ENCODE measurements around the gene SPR. TPM values are rescaled to one million over a fixed set of nuclear protein-coding genes. Genes with fewer than 3 reads are reported as not detected.

The SPR gene
- total RNA-seq, 1 donor from 2014 or later: 0.98 TPM

DNA sequence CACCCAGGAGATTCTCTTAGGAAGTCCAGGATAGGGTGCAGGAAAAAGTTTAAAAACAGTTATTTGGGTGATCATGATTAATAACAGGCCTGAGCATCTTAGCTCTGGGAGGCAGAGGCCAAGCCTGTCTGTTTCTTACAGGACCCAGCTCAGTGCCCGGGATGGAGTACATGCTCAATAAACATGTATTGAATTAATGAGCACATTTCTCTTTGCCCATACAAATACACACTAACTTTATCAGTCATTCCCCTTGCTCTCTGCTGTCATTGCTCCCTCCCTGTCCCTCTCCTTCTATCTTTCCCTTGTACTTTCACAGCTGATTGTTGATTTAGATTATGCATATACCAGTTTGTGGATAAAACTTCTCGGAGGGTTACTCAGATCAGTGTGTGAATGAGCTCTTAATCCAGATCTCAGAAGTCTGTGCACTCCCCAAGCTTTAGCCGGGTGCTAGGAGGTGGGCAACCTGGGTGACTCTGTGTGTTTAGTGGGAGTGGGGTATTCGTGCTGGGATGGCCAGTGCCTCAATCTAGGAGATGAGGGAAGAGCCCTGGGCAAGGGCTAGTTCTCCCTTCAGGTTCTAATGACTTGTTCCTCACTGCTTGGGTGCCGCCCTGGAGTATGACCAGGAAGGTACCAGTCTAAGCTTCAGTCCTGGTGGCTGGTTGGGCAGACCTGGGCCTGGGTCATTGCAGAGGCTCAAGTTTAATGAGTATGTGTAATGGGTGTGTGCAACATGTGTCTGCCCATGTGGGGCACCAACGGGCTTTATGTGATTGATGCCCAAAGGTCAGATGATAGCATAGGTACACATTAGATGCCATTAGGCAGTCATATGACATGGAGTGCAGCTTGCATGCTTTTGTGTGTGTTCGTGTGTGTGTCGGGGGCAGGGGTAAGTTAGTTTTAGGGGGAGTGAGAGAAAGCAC, 40.7 kb downstream of the SPR start:
- intact Hi-C loops (cut with micrococcal nuclease): loop anchor here (5.0 kb wide), 1 partner anchor 66 kb away; no protein-coding TSS in a partner anchor

DNA sequence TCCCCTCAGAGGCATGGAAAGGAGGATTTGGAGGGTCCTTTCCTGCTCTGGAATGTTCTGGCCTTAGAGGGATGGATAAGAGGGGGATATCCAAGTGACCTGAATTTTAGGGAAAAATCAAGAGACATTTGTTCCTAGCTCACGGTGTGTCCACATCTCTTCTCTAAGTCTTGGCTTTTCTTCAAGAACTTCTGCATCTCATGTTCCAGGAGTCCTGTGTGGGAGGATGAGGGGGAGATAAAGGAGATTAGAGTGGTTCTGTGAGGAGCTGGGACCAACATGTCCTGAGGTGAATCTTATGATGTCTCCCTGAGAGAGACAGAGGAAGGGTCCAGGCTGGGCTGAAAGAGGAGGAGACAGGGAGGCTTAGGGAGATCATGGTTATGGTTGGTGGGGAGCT, 41.8 kb downstream of the SPR start:
- intact Hi-C loops (cut with micrococcal nuclease): loop anchor here (5.0 kb wide), 1 partner anchor 67 kb away; no protein-coding TSS in a partner anchor

DNA sequence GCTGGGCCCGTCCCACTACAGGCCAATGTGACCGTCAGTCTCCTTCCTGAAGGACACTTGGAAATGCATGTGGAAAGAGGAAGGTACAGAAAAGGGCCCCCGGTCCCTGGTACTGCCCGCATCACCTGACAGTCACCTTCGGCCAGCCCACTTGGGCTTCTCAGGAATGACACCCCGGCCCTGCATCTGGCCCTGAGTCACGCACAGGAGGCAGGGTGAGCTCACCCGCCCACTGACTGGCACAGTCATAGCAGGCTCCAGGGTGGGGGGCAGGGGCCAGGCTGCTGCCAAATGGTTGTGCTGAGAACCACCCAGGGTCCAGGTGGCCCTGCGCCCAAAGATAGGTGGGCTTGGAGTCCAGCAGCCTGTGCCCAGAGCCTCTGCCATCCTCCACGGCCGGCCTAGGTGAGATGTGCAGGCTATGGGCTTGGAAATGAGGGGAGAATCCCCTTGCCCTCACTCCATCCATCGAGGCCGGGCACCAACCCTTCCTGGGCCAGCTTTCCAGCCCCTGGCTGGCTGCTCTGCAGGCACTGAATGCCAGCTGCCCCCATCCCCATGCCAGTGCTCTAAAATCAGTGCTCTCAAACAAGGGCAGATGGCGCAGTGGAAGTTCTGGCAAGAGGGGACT, 44.2 kb downstream of the SPR start:
- intact Hi-C loops (cut with micrococcal nuclease): no loop called here

- intact Hi-C loops (cut with micrococcal nuclease): no loop called here
Measured at GRCh38 chr2:72932045-72932740, 45.0 kb downstream of the SPR start.

- intact Hi-C loops (cut with micrococcal nuclease): no loop called here
Measured at GRCh38 chr2:72932805-72933204, 45.6 kb downstream of the SPR start.

DNA sequence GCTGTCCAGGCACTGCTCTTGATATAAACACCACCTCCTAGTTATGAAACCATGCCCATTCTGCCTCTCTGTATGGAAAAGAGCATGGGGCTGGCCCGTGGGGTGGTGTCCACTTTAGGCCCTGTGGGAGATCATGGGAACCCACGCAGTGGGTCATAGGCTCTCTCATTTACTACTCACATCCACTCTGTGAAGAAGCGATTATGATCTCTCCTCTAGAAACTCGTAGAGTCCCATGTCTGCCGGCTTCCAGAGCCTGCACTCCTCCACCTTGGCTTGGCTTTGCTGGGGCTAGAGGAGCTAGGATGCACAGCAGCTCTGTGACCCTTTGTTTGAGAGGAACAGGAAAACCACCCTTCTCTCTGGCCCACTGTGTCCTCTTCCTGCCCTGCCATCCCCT, 46.0 kb downstream of the SPR start:
- intact Hi-C loops (cut with micrococcal nuclease): no loop called here

- intact Hi-C loops (cut with micrococcal nuclease): no loop called here
Measured at GRCh38 chr2:72933646-72934151, 46.5 kb downstream of the SPR start.

DNA sequence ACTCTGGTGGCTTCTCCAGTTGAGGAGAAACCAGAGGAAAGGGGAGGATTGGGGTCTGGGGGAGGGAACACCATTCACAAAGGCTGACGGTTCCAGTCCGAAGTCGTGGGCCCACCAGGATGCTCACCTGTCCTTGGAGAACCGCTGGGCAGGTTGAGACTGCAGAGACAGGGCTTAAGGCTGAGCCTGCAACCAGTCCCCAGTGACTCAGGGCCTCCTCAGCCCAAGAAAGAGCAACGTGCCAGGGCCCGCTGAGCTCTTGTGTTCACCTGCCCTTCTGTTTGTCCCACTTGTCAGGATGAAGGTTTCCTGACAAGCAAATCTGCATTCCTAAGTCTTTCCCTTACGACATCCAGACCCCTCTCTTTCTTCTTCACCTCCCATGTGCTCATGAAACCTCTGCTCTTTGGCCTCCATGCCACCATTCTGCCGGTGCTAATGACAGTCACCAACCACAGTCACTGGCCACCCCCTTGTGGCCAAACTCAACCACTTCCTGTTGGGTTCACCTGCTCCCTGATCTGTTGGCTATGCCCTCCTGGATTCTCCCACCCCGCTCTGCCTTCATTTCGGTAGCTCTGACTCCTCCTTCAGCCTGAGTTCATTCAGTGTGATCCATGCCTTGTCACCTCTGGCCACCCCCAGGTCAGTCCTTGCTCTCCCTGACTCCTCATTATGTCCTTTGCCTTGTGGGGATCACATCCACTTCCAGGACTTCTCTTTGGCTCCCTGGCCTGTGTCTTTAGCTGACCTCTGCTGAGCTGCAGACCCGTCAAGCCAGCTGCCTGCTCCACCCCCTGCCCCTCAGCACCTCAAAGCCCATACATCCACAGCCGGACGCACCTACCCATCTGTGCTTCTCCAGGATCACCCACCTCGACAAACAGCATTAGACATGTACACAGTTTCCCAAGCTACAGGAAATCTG, 47.7 kb downstream of the SPR start:
- intact Hi-C loops (cut with micrococcal nuclease): no loop called here

DNA sequence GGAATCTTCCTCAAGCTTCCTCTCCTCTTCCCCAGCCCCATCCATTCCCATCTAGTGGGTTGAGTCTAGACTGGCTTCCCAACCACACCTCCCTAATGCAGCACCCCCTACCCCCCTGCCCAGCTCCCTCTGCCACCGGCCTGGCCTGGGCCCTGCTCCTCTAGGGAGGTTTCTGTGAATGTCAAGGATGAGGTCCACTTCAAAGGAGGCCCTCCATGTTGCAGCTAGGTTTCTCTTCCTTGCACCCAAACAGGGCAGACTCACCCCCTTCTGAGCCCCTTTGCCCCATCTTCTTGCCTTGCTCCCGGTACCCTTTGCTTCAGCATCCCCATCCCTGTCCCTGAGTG, 48.4 kb downstream of the SPR start:
- intact Hi-C loops (cut with micrococcal nuclease): no loop called here

DNA sequence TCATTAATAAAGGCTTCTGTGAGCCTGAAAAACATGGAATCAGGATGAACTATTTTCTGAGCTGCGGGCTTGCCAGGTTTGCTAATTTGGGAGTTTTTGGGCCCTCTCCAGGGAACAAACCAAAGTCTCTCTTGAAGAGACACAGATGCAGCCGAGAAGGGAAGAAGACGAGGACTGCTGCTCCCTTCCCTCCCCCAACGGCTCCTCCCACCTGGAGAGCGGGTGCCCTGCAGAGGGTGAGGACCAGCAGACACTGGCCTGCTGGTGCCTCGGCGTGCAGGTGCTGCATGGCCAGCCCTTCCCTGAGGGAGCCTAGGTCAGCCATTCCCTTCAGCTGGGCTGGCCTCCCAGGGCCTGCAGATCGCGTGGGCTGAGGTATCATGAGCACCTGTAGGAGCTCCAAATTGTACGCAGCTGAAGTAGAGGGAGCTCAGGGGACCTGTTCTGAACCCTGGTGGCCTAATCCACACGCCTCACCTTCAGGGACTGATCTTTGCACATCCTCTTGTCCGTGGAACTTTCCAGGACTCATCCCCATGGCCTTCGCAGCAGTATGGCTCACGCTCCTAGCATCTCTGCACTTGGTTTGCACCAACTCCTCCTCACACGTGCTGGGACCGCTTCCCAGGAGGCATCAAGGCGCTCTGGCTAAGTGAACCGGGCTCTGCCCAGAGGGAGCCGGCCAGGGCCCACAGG, 49.6 kb downstream of the SPR start:
- intact Hi-C loops (cut with micrococcal nuclease): no loop called here

DNA sequence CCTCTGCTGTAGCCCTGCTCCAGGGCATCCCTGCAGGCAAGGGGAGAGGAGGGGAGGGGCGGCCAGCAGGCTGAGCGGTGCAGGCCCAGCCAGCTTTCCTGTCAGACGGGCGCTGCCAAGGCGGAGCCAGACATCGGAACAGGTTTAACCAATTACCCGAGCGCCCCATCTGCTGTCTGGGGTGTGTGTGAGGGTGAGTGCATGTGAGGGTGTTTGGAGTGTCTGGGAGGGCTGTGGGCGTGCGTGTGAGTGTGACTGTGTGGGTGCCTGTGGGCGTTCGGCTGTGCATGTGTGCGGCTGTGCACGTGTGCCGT, 50.1 kb downstream of the SPR start:
- intact Hi-C loops (cut with micrococcal nuclease): no loop called here

- intact Hi-C loops (cut with micrococcal nuclease): no loop called here
Measured at GRCh38 chr2:72938455-72938854, 51.2 kb downstream of the SPR start.

- intact Hi-C loops (cut with micrococcal nuclease): no loop called here
Measured at GRCh38 chr2:72940361-72940760, 53.2 kb downstream of the SPR start.

DNA sequence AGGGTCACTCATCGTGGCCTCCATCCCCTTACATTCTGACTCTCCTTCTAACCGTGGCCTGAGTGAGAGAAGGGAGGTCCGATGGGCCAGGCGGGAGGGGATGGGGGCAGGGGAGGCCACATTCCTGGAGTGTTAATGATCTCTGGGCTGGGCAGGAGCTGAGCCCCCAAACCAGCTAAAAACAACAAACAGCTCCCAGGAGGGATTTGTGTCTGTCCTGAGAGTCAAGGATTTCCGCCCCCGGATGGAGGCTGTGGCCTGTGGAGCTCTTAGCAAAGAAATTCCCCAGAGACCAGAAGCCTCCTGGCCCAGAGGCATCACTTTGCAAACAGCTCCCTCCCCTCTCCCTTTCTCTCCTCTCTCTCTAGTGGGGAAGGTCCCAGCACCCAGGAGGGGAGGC, 53.6 kb downstream of the SPR start:
- intact Hi-C loops (cut with micrococcal nuclease): no loop called here

Other genes with a start within 250 kb of the SPR start
- gene EXOC6B, start 61.4 kb upstream of the SPR start, total RNA-seq: 12.9 and 15.2 TPM in 2 replicates
- not detected in 2 replicates for gene EMX1, start 30.1 kb downstream of the SPR start, total RNA-seq
- 9.7 and 10.3 TPM in 2 replicates for gene SFXN5, start 184.3 kb downstream of the SPR start, total RNA-seq
- gene RAB11FIP5, start 225.5 kb downstream of the SPR start, total RNA-seq: 16.6 and 16.7 TPM in 2 replicates

Measured in T-helper 1 cell treated with Interleukin-12 subunit alpha and Interleukin-12 subunit beta and Interleukin-4 antibody, amounts not matched to agents 30 ng/mL and 1 ng/mL, for 36 hours (primary cell).